GM18951 (cell line): ENCODE measurements around the gene POLRMT.

ENCODE experiments used
- POLR2A ChIP-seq: IDR thresholded peaks from 4 replicates; pipeline ENCODE4 v1.6.1; 2011; ENCODE audit warnings: mild to moderate bottlenecking; ENCODE audit not compliant: insufficient read length, insufficient read depth; ENCODE audit errors: extremely low read depth
- in situ Hi-C: fragments of 300-500 bp; cut with MboI; formaldehyde crosslinking; loops from one replicate; pipeline ENCODE4 v1.12.0; 2022; ENCODE audit warnings: low sequenced_read_pairs, mixed read lengths, inconsistent platforms; ENCODE audit not compliant: unreplicated experiment

Gene POLRMT

DNA sequence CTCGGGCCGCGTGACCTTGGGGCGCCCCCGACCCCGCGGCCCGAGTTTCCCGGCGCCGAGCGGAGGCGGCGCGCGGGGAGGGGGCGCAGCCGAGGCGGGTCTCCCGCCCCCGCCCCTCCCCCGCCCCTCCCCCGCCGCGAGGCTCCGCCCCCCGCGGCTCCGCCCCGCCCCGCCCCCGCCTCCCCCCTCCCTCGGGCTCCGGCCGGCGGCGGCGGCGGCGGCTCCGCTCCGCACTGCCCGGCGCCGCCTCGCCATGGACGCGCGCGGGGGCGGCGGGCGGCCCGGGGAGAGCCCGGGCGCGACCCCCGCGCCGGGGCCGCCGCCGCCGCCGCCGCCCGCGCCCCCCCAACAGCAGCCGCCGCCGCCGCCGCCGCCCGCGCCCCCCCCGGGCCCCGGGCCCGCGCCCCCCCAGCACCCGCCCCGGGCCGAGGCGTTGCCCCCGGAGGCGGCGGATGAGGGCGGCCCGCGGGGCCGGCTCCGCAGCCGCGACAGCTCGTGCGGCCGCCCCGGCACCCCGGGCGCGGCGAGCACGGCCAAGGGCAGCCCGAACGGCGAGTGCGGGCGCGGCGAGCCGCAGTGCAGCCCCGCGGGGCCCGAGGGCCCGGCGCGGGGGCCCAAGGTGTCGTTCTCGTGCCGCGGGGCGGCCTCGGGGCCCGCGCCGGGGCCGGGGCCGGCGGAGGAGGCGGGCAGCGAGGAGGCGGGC, 43.5 kb downstream of the POLRMT start, which contains the start of gene HCN2:
Gene HCN2, plus strand, starts transcription at position 189 of the 703 bp plus-strand sequence. Its CDS starts 65 bp downstream, at position 254.
- no peak for TF ChIP-seq POLR2A
- in situ Hi-C loops: loop anchor here (25.0 kb wide), 1 partner anchor 147 kb away; no protein-coding TSS in a partner anchor

DNA sequence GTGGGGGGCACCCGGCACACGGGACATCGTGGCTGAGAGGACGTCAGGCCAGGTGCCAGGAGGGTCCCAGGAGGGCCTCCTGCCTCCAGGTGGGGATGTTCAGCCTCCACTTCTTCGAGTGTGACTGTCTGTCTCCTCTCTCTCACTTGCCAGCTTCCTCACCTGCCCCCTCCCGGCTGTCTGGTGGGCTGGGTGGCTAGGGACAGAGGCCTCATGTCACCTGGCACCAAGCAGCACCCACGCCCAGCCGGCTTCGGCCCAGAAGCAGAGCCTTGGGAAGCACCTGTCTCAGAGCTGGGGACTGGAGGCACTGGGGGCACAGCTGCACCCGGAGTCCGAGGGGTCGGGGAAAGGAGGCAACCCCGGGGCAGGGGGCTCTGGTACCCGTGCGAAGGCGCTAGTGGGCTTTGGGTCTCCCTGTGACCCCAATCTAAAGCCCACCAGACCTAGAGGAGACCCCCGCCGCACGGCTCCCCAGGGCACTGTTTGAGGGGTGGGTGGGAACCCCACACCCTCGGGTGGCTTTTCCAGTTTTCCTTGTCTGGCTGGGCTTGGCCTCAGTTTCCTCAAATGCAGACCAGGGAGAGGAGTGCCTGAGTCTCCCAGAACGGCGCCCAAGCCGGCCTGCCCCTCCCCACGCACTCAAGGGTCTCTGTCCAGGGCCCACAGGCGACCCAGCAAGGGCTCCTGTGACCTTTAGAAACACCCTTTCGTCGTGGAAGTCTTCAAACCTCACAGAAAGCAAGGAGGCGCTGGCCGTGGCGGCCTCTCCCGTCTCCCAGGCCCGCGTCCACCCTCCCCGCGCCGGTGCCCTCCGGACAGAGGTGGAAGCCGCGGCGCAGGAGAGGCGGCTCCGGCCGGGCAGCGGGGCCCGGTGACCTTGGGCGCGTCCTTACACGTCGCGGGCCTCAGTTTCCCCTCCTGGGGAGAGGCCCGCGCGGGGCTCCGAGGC, 44.3 kb downstream of the POLRMT start:
- TF ChIP-seq POLR2A: no peak
- in situ Hi-C loops: loop anchor here (25.0 kb wide), 1 partner anchor 148 kb away; no protein-coding TSS in a partner anchor

DNA sequence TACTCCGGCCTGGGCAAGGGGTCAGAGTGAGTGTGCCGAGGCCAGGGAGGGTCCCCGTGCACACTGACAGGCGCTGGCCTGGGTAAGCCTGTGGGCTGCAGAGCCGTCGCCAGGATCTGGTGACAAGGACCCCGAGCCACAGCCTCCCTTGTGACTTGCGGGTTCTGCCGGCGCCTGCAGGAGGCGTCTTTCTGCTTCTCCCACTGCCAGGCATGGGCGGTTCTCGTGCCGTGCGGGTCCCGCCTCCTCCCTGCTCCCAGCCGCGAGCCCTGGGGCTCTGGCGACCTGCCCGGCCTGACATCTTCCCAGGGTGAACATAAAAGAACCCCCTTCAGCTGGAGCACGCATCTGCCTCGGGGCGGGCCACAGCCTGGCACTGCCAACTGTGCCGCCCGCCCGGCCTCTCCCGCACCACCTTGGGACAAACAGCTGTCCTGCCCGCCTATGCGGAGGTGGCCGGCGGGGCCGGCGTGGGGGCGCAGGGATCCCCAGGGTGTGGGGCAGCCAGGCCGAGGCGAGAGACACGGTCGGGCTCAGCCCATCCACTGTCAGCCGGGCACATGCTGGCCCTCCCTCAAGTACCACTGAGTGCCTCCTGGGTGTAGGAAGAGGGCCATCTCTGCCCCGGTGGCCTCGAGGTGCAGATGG, 45.1 kb downstream of the POLRMT start:
- in situ Hi-C loops: loop anchor here (25.0 kb wide), 1 partner anchor 149 kb away; no protein-coding TSS in a partner anchor
- no peak for TF ChIP-seq POLR2A

DNA sequence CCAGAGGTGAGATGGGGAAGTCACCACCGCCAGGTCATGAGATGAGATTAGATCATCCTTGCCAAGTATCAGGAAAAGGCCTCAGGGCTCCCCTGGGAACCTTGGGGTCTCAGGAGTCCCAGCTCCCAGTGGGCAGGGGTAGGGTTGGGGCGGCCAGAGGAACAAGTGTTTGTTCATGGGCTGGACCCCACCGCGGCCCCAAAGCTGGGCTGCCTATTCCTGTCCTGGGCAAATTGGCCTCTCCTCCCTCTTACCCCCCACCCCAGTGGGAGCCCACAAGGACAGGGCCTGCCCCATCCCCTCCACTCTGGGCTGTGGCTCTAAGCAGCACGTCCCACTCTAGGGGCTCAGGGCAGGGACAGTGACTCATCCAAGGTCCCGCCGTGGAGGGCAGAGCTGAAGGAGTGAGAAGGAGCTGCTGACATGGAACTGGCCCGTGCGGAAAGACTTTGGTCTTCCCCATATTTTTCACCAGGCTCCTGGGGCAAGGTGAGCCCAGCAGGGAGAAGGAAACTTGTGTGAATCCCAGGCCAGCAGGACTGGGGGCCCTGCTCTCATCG, 47.7 kb downstream of the POLRMT start:
- TF ChIP-seq POLR2A: no peak
- in situ Hi-C loops: loop anchor here (25.0 kb wide), 1 partner anchor 152 kb away; no protein-coding TSS in a partner anchor

DNA sequence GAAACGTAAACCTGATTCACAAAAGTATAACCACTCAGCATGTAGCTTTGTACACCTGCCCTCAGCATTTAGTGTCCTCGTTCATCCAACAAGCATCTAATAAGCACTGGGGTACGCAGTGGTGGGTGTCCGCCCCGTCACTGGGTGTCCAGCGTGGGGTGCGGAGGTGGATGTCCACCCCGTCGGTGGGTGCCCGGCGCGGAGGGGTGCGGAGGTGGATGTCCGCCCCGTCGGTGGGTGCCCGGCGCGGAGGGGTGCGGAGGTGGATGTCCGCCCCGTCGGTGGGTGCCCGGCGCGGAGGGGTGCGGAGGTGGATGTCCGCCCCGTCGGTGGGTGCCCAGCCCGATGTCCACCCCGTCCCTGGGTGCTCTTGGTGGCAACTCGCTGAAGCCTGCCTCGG, 48.2 kb downstream of the POLRMT start:
- in situ Hi-C loops: loop anchor here (25.0 kb wide), 1 partner anchor 152 kb away; no protein-coding TSS in a partner anchor

DNA sequence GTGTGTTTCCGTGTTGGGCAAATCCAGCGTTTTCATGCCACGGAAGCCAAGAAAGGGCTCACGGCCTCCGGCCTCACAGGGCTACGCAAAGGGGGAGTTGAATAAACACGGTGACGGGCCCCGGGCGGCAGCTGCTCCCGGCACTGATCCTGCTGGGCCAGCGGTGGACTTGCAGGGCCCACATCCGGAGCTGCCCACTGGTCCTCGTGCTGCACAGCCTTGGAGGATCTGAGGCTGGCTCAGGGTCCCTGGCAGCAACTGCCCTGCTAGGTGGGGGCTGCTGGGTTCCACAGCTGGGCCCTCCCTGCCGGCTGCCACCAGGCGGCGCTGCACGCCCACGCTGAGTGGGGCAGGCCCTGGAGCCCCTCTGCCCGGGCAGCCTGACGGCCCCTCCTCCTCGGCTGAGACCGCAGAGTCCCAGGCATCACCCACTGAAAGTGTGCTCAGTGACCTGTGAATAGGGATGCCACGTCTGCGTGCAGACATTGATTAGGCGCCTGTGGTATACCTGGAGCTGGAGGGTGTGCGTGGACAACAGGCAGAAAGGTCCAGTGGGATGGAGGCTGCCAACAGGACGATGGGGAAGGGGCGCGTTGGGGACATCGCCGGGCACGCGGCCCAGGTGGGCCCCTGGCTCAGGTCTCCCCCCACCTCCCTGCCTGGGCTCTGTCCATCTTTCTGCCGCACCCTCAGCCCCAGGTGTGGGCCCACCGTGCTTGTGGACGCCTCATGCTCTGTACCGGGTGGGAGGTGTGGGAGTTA, 48.9 kb downstream of the POLRMT start:
- TF ChIP-seq POLR2A: peak; percentile 27
- in situ Hi-C loops: loop anchor here (25.0 kb wide), 1 partner anchor 153 kb away; no protein-coding TSS in a partner anchor

DNA sequence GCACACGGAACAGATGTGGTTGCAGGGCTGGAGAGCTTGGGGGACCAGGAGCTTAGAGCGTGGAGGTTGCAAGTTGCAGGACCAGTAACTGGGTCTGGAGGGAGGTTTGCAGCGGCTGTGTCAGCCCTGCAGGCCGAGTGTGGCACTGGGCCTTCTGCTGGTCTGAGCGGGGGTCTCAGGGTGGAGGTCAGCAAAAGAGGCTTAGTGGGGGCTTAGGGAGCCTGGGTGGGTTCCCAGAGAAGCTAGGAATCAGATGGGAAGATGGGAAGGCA, 49.4 kb downstream of the POLRMT start:
- TF ChIP-seq POLR2A: no peak
- in situ Hi-C loops: loop anchor here (25.0 kb wide), 1 partner anchor 153 kb away; no protein-coding TSS in a partner anchor

DNA sequence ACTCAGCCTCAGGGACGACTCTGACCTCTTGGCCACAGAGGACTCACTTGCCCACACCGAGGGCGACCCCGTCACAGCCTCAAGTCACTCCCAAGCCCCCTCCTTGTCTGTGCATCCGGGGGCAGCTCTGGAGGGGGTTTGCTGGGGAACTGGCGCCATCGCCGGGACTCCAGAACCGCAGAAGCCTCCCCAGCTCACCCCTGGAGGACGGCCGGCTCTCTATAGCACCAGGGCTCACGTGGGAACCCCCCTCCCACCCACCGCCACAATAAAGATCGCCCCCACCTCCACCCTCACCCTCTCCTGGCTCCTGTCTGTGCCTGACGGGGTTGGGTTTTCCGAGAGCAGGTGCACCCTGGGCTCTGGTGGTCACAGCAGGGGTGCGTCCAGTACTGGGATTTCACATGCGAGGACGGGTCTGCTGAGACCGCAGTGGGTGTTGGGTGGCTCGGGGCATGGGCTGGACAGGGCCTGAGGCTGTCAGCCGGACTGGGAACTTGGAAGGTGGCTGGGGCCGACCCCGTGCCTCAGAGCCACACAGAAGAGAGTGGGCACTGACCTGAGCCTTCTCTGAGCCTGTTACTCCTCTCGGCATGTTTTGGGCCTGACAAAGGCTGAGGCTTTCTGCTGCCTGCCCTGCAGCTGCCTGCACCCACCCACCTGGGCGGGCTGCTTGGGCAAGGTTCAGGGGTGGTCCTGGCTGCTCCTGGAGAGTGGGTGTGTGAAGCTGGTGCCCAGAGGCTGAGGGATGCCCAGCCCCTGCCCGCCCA, 50.0 kb downstream of the POLRMT start:
- TF ChIP-seq POLR2A: no peak
- in situ Hi-C loops: loop anchor here (25.0 kb wide), 1 partner anchor 154 kb away; no protein-coding TSS in a partner anchor

DNA sequence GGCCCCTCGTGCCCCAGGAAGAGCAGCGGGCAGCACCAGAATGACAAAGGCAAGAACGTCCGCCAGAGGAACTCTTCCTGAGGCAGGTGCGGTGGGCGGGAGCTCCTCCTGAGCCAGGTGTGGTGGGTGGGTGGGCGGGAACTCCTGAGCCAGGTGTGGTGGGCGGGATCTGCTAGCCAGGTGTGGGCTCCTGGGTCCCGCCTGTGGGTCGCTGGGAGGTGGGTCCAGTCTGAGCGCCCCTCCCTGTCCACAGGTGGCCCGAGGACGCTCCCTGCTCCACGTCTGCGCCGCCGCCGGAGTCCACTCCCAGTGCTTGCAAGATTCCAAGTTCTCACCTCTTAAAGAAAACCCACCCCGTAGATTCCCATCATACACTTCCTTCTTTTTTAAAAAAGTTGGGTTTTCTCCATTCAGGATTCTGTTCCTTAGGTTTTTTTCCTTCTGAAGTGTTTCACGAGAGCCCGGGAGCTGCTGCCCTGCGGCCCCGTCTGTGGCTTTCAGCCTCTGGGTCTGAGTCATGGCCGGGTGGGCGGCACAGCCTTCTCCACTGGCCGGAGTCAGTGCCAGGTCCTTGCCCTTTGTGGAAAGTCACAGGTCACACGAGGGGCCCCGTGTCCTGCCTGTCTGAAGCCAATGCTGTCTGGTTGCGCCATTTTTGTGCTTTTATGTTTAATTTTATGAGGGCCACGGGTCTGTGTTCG, 50.7 kb downstream of the POLRMT start:
- in situ Hi-C loops: loop anchor here (25.0 kb wide), 1 partner anchor 155 kb away; no protein-coding TSS in a partner anchor
- TF ChIP-seq POLR2A: no peak

DNA sequence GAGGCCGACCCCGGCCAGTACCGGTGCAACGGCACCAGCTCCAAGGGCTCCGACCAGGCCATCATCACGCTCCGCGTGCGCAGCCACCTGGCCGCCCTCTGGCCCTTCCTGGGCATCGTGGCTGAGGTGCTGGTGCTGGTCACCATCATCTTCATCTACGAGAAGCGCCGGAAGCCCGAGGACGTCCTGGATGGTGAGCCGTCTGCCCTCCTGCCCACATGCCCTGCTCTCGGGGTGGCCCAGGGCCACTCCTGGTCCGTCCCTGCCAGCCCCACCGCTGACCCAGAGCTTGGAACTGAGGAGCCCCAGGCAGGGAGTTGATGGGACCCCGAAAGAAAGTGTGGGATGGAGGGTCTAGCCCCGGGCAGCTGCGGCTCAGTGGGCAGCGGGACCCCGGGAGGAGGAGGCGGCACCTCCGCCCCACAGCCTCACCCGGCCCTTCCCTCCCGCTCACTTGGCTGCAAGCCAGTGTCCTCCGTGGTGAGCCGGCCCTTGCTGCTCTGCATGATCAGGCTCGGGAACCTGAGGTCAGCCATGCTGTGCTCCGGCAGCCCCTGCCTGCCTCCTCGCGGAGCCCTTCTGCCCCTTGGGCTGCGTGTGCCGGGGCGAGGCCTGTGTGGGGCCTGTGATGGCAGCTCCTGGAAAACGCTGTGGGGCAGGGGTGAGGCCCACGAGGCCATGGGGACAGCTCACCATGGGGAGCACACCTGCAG, 51.8 kb downstream of the POLRMT start:
- in situ Hi-C loops: loop anchor here (25.0 kb wide), 1 partner anchor 156 kb away; no protein-coding TSS in a partner anchor
- no peak for TF ChIP-seq POLR2A
